DMS 273 (cell line): Measurements from ENCODE around the gene ZNF785.
A peak's percentile ranks its signal among the peaks of the same experiment; 100 is the strongest.
"Not testable (repeated sequence)": the region's sequence is repeated elsewhere in the genome, so short reads cannot be mapped to it uniquely, and the experiment has no call there.

Source experiments
- DNase-seq: peaks from one replicate; lab custom pipeline; 2025; ENCODE audit not compliant: unreplicated experiment; lab: John Stamatoyannopoulos, UW

ZNF785 gene

DNA sequence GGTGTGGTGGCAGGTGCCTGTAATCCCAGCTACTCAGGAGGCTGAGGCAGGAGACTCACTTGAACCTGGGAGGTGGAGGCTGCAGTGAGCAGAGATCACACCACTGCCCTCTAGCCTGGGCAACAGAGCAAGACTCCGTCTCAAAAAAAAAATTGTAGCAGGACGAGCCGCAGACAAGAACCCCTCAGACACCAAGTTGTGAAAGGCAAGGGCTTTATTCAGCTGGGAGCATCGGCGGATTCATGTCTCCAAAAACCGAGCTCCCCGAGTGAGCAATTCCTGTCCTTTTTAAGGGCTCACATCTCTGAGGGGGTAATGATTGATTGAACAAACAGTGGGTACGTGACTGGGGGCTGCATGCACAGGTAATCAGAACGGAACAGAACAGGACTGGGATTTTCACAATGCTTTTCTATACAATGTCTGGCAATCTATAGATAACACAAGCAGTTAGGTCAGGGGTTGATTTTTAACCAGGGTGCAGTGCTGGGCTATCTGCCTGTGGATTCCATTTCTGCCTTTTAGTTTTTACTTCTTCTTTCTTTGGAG, 44.5 kb downstream of the ZNF785 start:
- not testable (repeated sequence) for DNase-seq

DNA sequence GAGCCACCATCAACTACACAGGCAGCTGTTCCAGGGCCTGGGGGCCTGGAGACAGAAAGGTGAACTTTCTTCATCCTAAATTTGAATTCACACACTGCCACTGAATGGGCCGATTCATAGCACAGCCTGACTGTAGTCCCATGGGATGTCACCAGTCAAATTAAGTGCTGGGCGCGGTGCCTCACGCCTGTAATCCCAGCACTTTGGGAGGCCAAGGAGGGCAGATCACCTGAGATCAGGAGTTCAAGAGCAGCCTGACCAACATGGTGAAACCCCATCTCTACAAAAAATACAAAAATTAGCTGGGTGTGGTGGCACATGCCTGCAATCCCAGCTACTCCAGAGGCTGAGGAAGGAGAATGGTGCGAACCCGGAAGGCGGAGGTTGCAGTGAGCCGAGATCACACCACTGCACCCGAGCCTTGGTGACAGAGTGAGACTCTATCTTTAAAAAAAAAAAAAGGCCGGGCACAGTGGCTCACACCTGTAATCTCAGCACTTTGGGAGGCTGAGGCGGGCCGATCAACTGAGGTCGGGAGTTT, 45.4 kb downstream of the ZNF785 start:
- DNase-seq, result not testable (repeated sequence)

DNA sequence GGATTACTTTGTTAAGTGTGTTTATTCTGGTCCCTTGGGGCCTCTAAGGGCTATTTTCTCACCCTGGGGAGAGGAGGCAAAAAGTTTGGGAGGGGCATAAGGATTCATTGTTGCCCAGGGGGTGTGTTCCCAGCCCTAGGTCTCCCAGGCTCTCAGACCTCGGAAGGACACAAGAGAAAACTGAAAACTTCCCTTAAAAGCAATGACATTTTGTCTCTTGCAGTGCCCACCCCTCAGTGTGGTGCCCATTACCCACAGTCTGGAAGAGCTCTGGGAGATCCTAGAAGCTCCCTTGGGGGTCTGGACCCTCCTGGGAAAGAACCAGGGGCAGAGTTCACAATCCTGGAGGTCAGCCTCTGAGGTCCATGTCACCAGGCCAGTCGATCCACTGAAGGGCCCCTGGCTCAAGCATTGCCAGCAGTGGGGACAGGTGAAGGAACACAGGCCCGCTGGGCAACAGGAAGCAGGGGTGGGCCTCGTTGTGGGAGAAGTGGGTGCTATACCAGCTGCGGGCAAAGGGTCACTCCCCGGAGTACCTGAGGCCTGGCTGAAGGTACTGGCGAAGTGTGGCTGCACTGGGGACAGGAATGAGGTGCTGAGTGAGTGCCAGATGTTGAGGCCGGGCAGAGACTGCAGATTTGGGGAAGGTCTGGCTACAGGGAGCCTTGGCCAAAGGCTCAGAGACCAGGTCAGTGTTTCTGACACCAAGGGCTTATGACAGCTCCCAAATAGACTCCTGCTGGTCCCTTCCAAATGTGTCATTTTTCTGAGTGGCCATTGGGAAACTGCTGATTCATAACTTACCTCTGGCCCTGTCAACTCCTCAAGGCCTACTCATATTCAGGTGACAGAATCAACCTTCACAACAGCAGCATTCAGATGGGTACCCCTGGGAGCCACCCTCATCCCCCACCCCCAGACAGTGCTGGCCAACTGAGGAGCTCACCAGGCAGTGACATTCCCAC, 46.2 kb downstream of the ZNF785 start:
- DNase-seq, result no peak

DNA sequence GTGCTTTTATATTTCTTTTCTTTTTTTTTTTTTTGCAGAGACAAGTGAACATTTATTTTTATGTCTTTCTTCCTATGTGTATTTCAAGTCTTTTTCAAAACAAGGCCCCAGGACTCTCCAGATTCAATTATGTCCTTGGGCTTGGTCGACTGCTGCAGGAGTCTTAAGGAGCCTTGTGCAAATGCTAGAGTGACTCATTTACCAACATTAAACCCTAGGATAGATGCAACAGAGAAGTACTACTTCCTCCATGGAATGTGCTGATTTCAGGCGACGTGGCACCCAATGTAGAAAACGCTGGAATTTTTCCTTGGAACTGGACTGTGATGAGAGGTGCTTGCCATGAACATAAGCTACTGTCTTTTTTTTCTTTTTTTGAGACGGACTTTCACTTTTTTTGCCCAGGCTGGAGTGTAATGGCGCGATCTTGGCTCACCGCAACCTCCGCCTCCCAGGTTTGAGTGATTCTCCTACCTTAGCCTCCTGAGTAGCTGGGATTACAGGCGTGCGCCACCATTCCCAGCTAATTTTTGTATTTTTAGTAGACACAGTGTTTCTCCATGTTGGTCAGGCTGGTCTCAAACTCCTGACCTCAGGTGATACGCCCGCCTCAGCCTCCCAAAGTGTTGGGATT, 49.0 kb downstream of the ZNF785 start:
- DNase-seq, result not testable (repeated sequence)

DNA sequence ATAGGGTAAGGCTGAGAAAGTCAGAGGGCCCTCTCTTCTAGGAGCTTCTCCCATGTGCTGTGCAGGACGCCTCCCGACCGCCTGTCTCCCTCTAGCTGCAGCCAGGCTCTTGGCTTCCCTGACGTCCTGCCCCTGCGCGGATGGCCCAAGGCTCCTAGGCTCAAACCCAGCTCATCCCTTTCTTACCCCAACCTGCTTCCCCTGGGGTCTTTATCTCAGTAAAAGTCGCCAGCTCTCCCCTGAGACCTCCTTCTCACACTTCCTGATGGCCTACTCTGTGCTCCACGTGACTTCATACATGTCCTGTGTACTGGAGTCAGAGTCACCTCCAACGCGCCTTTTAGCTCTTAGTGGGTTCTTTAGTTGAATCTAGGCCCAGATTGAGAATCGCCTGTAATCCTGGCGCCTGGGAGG, 49.7 kb downstream of the ZNF785 start:
- DNase-seq, result peak; percentile 60

- no peak for DNase-seq
Measured at GRCh38 chr16:30535106-30535776, 50.3 kb downstream of the ZNF785 start.

DNA sequence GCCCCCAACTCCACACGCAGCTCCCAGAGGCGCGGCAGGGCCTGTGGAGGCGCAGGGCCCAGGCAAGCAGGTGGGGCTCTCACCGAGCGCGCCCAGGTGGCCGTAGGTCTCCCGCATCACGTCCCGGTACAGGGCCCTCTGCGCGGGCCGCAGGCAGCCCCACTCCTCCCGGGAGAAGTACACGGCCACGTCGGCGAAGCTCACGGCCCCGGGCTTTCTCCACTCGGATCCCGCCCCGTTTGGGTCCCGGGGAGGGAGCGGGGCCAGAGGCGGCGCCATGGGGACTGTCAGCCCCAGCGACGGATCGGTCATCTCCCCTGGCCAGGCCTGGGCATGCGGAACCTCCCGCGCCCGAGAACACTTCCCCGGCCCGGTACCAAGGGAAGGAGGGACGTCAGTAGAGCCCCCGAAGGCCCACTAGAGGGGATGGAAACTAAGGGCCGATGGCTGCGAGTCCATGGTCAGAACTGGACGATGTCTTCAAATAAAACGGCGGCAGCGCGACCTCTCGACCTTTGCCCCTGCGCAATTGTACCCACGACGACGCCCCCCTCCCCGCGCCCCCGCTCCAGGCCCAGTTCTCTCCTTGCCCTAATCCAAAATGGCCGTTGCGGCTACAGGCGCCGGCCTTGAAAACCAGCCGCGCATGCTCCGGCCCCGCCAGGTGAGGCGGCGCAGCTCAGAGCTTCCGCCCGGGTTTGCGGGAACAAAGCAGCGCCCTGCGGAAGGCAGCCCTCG, 51.0 kb downstream of the ZNF785 start, which contains the start of gene ZNF747:
TSS of gene ZNF747 (minus strand) at position 491 of the 738 bp plus-strand sequence. CDS start at position 312, 179 bp downstream.
- peak; percentile 93 for DNase-seq

DNA sequence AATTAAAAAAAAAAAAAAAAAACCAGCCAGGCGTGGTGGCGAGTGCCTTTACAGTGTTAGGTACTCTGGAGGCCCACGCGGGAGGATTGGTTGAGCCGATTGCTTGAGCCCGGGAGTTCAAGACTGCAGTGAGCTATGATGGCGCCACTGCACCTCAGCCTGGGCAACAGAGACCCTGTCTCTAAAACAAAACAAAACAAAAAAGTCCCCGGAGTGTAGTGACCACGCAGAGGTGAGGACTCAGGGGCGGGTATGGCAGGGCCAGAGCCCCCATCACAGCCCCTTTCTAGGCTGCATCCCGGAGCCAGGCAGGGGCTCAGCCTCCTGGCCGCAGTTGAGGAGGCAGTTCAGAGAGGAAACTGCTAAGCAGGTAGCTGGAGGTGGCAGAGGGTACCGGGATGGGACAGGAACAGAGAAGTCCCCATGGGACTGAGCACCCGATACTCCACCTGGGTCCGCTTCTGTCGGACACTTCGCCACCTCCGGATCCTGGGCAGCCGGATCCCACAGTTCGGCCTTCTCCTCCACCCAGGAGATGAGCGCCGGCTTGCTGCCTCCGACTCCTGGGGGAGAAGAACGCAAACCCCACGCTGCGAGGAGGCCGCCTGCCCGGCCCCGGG, 51.6 kb downstream of the ZNF785 start:
- DNase-seq, result no peak

GRCh38 chr16:30533146-30533522, 52.4 kb downstream of the ZNF785 start:
- DNase-seq, result no peak

DNA sequence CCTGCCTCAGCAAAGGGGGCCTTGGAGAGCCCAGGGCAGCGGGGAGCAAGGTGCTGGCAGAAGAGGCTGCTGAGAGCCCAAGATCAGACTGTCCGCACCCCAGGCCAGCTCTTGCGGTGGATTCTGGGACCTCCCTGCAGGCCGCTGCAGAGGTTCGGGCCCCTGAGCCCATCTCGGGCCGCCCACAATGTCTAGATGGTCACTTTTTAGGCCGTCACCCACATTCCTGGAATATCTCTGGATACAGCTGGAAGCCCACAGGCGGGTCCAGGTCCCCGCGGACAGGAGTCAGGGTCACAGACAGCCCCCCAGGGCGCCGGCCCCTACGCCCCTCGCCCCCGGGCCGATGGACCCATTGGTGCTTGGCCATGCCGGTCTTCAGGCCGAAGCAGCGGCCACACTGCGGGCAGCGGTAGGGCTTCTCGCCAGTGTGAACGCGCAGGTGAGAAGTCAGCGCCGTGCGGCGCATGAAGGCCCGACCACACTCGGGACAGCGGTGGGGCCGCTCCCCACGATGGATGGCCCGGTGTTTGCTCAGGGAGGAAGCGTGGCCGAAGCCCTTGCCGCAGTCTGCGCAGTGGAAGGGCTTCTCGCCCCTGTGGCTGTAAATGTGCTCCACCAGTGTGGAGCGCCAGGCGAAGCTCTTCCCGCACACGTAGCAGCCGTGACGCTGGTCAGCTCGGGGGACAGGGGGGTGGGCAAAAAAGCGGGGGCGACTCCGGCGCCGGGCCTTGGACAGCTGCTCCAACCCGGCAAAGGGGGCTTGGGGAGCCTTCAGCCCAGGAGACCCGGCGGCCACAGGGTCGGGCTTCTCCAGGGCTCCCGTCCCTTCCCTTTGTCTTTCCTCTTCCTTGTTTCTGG, 53.0 kb downstream of the ZNF785 start:
- no peak for DNase-seq
